ENCODE data around the gene USP10.

The USP10 gene

GRCh38 chr16:84699712-84700445 lies at the start of gene USP10:
TSS of gene USP10 (plus strand) at chr16:84700000. CDS start at chr16:84700091, 91 bp downstream.
- DNase-seq = peak; percentile 2 to 68

- no peak for DNase-seq
Observed at GRCh38 chr16:84650062-84650991, 49.5 kb upstream of the USP10 start.

- no peak for DNase-seq
Observed at GRCh38 chr16:84652566-84652965, 47.2 kb upstream of the USP10 start.

- DNase-seq = no peak
Observed at GRCh38 chr16:84654238-84654637, 45.6 kb upstream of the USP10 start.

GRCh38 chr16:84654998-84655397 lies 44.8 kb upstream of the USP10 start:
- no peak for DNase-seq

GRCh38 chr16:84656649-84657048 lies 43.2 kb upstream of the USP10 start:
- no peak for DNase-seq

GRCh38 chr16:84657229-84657837 lies 42.5 kb upstream of the USP10 start:
- no peak for DNase-seq

- no peak for DNase-seq
Observed at GRCh38 chr16:84658690-84659089, 41.1 kb upstream of the USP10 start.

GRCh38 chr16:84659656-84660300 lies 40.0 kb upstream of the USP10 start:
- DNase-seq = no peak

GRCh38 chr16:84660973-84661372 lies 38.8 kb upstream of the USP10 start:
- no peak for DNase-seq

GRCh38 chr16:84661418-84662060 lies 38.3 kb upstream of the USP10 start:
- DNase-seq = no peak

- DNase-seq = no peak
Observed at GRCh38 chr16:84662471-84662870, 37.3 kb upstream of the USP10 start.

- no peak for DNase-seq
Observed at GRCh38 chr16:84663433-84664101, 36.2 kb upstream of the USP10 start.

GRCh38 chr16:84665359-84665758 lies 34.4 kb upstream of the USP10 start:
- no peak for DNase-seq

- no peak for DNase-seq
Observed at GRCh38 chr16:84665843-84666242, 34.0 kb upstream of the USP10 start.

GRCh38 chr16:84667600-84668309 lies 32.0 kb upstream of the USP10 start:
- no peak for DNase-seq

GRCh38 chr16:84670063-84670462 lies 29.7 kb upstream of the USP10 start:
- DNase-seq = no peak

- peak in 1 of 2 experiments; percentile 56 for DNase-seq
Observed at GRCh38 chr16:84672276-84673202, 27.3 kb upstream of the USP10 start.

- DNase-seq = no peak
Observed at GRCh38 chr16:84673203-84673535, 26.6 kb upstream of the USP10 start.

- DNase-seq = no peak
Observed at GRCh38 chr16:84673561-84673960, 26.2 kb upstream of the USP10 start.

Measured in NCI-H446 (cell line).